Activated CD4-positive, alpha-beta T cell treated with anti-CD3 and anti-CD28 coated beads, Interleukin-2, amount 10 ng/mL, durations not matched to agents 24 days and 14 days (primary cell): ENCODE measurements around the gene GPR183. TPM values are rescaled to one million over a fixed set of nuclear protein-coding genes. Genes with fewer than 3 reads are reported as not detected.

Experiments
- DNase-seq: peaks from one replicate; pipeline ENCODE4 v3.0.0; 2022
- H3K27ac Mint-ChIP-seq: one replicate; pipeline ENCODE4 v1.8.0; 2022; ENCODE audit warnings: mild to moderate bottlenecking, mixed read lengths
- H3K27me3 Mint-ChIP-seq: one replicate; pipeline ENCODE4 v1.8.0; 2022; ENCODE audit warnings: mixed read lengths
- H3K36me3 Mint-ChIP-seq: one replicate; pipeline ENCODE4 v1.8.0; 2022; ENCODE audit warnings: low read depth, mild to moderate bottlenecking, mixed read lengths
- H3K4me1 Mint-ChIP-seq: one replicate; pipeline ENCODE4 v1.8.0; 2021; ENCODE audit warnings: mixed read lengths
- H3K4me3 Mint-ChIP-seq: one replicate; pipeline ENCODE4 v1.8.0; 2022; ENCODE audit warnings: mild to moderate bottlenecking, moderate library complexity, mixed read lengths
- H3K9me3 Mint-ChIP-seq: one replicate; pipeline ENCODE4 v1.8.0; 2021; ENCODE audit warnings: mixed read lengths
- intact Hi-C: fragments of 100-400 bp; cut with micrococcal nuclease; formaldehyde crosslinking; loops from one replicate; pipeline ENCODE4 v1.15.1; 2023
- total RNA-seq: library from RNA; stranded (reverse); gene quantifications from 2 replicates; pipeline ENCODE4 v1.2.3, GENCODE V29; 2022

Gene GPR183
- total RNA-seq, 1 donor from 2014 or later = 36.8 TPM

DNA sequence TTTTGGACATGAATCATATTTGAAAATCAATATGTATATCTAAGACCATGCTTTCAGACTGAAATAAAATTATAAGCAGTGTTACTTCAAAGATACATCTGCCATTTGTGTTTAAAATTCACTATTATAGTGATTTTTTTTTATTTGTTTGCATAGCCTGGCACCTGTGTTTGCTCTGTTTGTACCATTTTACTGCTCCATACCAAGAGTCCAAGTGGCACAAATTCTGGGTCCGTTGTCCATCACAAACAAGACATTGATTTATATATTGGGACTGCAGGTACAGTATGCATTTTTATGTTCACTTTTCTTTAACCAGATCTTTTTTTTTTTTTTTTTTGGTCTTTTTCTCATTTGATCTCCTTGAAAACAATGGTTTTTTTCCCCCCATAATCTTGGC, 6.7 kb upstream of the GPR183 start:
- peak overlapping the region; percentile 94 for H3K27ac Mint-ChIP-seq
- peaks cover 36% of the 10 kb centered on the region for H3K36me3 Mint-ChIP-seq
- intact Hi-C loops = loop anchor here (1.0 to 5.0 kb wide), 7 partner anchors 8 to 742 kb away; no protein-coding TSS in a partner anchor
- H3K4me1 Mint-ChIP-seq = peaks cover 66% of the 10 kb centered on the region
- H3K4me3 Mint-ChIP-seq = peak overlapping the region; percentile 76
- no peak for DNase-seq
- H3K9me3 Mint-ChIP-seq = peaks cover 11% of the 10 kb centered on the region
- no peaks in the 10 kb centered on the region for H3K27me3 Mint-ChIP-seq

DNA sequence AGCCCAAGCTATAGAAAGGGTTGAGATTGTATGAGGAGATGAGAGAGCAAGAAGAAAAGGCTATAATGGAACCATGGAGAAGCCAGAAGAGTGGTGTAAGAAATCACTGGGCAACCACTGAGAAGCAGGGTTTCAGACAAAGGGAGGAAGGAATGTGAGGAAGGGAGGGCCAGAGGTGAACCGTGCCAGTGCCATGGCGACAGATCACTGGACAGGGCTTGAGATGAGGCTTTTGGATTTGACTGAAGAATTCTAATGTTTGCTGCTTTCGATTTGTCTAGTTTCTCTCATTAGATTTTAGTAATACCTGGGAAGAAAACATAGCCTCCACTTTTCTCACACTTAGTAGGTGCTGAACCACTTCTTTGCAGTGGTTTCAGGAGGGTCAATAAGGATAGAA, 6.3 kb upstream of the GPR183 start:
- intact Hi-C loops = loop anchor here (5.0 kb wide), 1 partner anchor 741 kb away; no protein-coding TSS in a partner anchor

DNA sequence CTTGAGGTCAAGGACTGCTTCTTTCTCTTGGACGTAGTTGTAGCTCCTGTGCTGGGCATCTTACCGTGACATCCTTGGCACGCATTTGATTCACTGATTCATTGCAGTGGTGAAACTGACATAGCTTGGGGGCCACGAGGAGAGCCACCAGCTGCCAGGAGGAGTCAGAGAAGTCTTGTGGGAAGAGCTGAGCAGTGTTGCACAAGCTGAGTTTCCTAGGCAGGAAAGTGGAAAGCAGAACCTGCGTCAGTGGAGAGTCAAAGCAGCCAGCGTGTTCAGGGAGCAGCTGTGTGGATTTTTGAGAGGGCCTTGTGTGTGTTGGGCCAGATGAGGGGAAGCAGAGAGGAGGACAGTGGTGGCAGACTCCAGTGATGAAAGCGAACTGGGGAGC, 5.3 kb upstream of the GPR183 start:
- intact Hi-C loops = loop anchor here (5.0 kb wide), 1 partner anchor 740 kb away; no protein-coding TSS in a partner anchor
- peaks cover 38% of the 10 kb centered on the region for H3K36me3 Mint-ChIP-seq
- H3K4me3 Mint-ChIP-seq = peak overlapping the region; percentile 62

More for the DNA sequence above, 6.3 kb upstream of the GPR183 start:
- Mint-ChIP-seq H3K27ac (peak overlapping the region; percentile 85), H3K4me1 (peaks cover 67% of the 10 kb centered on the region), H3K27me3 (no peaks in the 10 kb centered on the region), H3K4me3 (peak overlapping the region; percentile 48), H3K9me3 (peaks cover 11% of the 10 kb centered on the region), H3K36me3 (peaks cover 35% of the 10 kb centered on the region)
- peak; percentile 61 for DNase-seq

DNA sequence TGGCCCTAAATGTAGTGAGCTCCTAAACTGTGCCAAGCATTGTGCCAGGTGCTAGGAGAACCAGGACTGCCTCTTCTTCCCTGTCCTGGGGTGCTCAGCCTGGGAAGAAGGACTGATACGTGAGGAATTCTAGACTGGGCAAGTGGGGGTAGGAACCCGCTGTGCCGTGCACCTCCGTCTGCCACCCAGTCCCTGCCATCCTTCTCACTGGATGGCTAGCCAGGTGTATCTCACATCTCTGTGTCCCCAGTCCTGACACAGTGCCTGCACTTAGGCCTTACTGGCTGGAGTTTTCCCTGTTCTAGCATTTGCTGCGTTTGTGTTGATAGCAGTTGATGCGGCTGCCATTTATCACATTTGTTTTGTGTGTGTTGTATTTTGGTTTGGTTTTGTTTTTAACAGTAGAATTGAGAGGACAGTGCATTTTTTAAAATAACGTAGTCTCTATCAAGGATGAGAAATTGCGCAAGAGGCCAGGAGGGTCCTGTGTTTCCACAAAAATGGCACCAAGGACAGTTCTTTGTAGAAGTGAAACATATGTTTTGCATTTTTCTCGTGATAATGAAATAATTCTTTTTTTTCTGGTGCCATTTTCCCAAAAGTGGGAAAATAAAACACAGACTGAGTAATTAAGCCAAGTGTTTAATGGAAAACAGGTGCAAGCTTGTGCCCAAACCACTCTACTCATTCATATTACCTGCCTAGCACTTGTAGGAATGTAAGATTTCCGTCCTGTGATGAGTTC, 4.7 kb upstream of the GPR183 start:
- peak; percentile 57 for DNase-seq
- intact Hi-C loops = loop anchor here (5.0 kb wide), 1 partner anchor 740 kb away; no protein-coding TSS in a partner anchor
- H3K27ac Mint-ChIP-seq = peak overlapping the region; percentile 94
- no peak overlapping the region for H3K4me3 Mint-ChIP-seq
- H3K4me1 Mint-ChIP-seq = peaks cover 75% of the 10 kb centered on the region
- peaks cover 11% of the 10 kb centered on the region for H3K9me3 Mint-ChIP-seq
- H3K27me3 Mint-ChIP-seq = no peaks in the 10 kb centered on the region
- H3K36me3 Mint-ChIP-seq = peaks cover 33% of the 10 kb centered on the region

More for the DNA sequence above, 5.3 kb upstream of the GPR183 start:
- Mint-ChIP-seq H3K27me3 (no peaks in the 10 kb centered on the region), H3K4me1 (peaks cover 76% of the 10 kb centered on the region), H3K27ac (peak overlapping the region; percentile 90), H3K9me3 (peaks cover 11% of the 10 kb centered on the region)
- DNase-seq = peak; percentile 57

DNA sequence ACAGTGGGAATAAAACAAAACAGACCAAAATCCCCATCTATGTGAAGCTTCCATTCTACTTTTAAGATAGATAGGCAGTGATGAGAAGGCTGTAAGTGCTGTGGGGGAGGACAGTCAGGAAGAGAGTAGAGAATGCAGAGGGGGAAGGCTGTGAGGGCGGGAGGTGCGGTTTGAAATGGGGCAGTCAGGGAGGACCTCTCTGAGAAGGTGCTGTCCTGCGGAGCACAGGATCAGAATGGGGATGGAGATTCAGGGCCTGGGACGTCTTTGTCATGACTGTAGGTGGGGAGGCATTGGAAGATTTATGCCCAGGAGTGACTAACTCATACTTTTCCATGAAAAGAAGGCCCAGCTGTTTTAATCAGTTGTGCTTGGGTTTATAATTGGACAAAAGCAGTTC, 3.9 kb upstream of the GPR183 start:
- DNase-seq = peak; percentile 66
- H3K36me3 Mint-ChIP-seq = peaks cover 29% of the 10 kb centered on the region
- peak overlapping the region; percentile 52 for H3K4me3 Mint-ChIP-seq
- peaks cover 72% of the 10 kb centered on the region for H3K4me1 Mint-ChIP-seq
- intact Hi-C loops = loop anchor here (5.0 kb wide), 1 partner anchor 739 kb away; no protein-coding TSS in a partner anchor
- peak overlapping the region; percentile 94 for H3K27ac Mint-ChIP-seq
- no peaks in the 10 kb centered on the region for H3K27me3 Mint-ChIP-seq
- peaks cover 4% of the 10 kb centered on the region for H3K9me3 Mint-ChIP-seq

DNA sequence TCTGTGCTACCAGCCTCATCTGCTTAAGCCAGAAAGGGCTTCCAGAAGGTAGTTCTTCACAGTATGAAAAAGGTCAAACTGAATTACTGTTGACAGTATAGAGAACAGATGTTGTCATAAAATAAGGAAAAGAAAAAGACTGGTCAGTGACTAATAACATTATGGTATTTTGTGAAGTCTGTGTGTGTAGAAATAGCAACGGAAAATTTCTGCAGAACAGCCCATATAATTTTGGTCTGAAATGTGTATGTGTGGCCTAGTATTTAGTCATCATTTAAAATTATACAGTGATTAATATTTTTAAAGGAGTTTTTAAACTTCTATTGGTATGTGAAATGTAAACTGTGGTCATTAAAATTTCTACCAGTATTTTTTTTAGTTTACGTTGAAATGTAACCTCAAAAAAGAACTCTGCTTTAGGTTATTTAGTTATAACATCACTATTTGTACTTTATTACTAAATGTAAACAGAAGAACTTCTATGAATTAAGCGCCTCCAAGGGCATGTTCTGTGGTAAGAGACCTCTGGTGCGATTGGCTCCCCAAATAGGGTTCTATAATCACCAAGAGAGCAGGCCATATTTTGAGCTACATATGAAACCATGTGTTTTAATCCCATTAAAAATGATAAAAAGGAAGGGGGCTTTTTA, 3.3 kb upstream of the GPR183 start:
- Mint-ChIP-seq H3K4me1 (peaks cover 72% of the 10 kb centered on the region), H3K36me3 (peaks cover 31% of the 10 kb centered on the region), H3K27me3 (no peaks in the 10 kb centered on the region), H3K4me3 (peak overlapping the region; percentile 52), H3K27ac (peak overlapping the region; percentile 94), H3K9me3 (peaks cover 3% of the 10 kb centered on the region)
- intact Hi-C loops = loop anchor here (5.0 kb wide), 1 partner anchor 738 kb away; no protein-coding TSS in a partner anchor
- DNase-seq = no peak

DNA sequence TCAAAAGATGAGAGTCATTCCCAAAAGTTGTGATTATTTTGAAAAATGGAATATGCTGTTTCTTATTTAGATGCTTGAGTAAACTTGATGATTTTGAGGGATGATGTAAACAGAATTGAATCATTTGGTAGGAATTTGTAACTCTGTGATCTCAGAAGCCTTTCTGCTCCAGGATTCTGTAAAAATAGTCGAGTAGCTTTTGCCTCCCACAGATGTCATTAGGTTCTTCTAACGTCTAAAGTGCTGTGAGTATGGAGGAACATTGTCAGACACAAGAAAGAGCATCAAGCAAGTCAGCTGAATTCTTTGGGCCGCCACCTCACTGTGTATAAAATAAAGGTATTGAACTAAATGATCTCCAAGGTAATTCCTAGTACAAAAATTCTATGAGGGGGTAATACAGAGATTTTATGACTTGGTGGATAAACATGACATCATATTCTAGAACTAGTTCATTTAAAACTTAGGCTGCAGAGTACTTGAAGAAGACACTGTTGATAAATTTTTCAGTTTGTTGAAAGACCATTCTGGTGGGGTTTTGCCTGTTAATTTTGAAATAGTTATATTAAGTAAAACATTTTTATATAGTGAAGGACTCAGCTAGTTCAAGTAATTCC, 1.4 kb upstream of the GPR183 start:
- Mint-ChIP-seq H3K4me1 (peaks cover 70% of the 10 kb centered on the region), H3K36me3 (peaks cover 43% of the 10 kb centered on the region), H3K4me3 (peak overlapping the region; percentile 84), H3K27ac (peak overlapping the region; percentile 88), H3K27me3 (no peaks in the 10 kb centered on the region), H3K9me3 (peaks cover 3% of the 10 kb centered on the region)
- no peak for DNase-seq
- intact Hi-C loops = loop anchor here (1.0 kb wide), 1 partner anchor 14 kb away; no protein-coding TSS in a partner anchor

DNA sequence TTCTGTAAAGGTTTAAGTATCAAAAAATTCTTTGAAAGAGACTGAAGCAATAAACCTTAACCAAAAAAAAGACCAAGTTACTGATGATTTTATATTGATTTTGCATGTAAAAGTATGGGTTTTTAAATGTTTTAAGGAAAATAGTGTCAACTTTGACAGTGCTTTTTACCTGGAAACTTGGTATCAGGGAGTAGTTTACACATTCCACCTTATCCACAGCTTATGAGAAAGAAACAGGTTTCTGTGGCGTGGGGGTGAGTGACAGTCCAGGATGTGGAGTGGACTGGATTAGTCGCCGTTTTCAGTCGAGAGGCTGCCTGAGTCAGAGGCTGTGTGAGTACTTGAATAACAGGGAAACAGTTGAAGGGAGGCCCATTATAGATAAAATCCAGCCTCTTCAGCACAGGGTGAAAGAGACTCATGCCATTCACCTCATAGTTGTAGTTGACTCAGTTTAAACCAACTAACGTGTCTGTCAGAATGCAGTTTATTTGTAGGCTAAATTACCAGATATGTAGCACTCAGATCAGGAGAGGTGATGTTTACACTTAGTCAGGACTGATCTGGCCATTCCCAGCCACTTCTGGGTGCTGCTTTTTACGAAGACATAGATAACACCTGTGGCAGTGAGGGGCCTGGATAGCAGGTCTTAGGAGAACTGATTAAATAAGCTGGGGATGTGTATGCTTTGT, 595 bp upstream of the GPR183 start:
- intact Hi-C loops = loop anchor here (1.0 to 2.0 kb wide), 6 partner anchors 8 to 127 kb away; no protein-coding TSS in a partner anchor
- H3K36me3 Mint-ChIP-seq = peaks cover 45% of the 10 kb centered on the region
- H3K4me1 Mint-ChIP-seq = peaks cover 73% of the 10 kb centered on the region

DNA sequence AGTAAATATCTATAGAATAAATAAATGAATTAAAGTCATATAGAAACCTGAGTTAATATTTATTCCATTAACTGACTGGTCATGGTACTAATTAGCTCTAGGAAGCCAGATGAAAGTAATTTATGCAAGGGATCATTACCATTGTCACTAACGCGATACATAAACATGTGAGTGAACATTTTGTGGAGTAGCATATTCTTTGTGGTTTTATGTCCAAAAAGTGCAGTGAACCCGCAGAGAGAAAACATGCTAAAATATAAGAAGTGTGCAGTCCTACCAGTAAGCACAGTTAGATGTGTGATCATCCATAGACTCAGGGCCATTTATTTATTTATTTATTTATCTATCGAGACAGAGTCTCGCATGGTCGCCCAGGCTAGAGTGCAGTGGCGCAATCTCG, 1.6 kb downstream of the GPR183 start:
- no peaks in the 10 kb centered on the region for H3K27me3 Mint-ChIP-seq
- H3K4me3 Mint-ChIP-seq = peak overlapping the region; percentile 84
- peak overlapping the region; percentile 85 for H3K27ac Mint-ChIP-seq
- intact Hi-C loops = no loop called here
- peaks cover 43% of the 10 kb centered on the region for H3K36me3 Mint-ChIP-seq
- DNase-seq = no peak
- H3K9me3 Mint-ChIP-seq = no peaks in the 10 kb centered on the region
- H3K4me1 Mint-ChIP-seq = peaks cover 68% of the 10 kb centered on the region

More for the DNA sequence above, 595 bp upstream of the GPR183 start:
- peak; percentile 87 for DNase-seq
- Mint-ChIP-seq H3K27ac (peak overlapping the region; percentile 88), H3K9me3 (peaks cover 3% of the 10 kb centered on the region), H3K27me3 (no peaks in the 10 kb centered on the region), H3K4me3 (peak overlapping the region; percentile 84)

DNA sequence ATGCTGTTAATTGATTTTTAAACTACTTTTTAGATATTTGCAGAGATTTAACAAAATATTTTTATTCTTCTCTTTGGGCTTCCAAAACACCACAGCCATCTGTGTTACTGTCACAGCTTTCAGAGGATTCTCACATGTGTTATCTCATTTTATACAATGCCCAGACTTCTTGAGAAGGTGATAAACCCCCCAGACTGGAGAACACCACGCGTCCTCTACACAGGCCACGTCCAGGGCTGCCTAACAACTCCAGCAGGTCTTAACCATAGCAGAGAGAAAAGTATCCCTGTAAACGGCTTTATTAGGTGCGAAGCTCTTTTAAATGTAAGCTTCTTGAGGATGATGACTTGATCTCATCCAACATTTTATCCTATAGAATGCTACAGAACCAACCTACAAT, 2.0 kb downstream of the GPR183 start:
- H3K27ac Mint-ChIP-seq = peak overlapping the region; percentile 76
- intact Hi-C loops = no loop called here
- H3K36me3 Mint-ChIP-seq = peaks cover 45% of the 10 kb centered on the region
- no peaks in the 10 kb centered on the region for H3K9me3 Mint-ChIP-seq
- peak overlapping the region; percentile 84 for H3K4me3 Mint-ChIP-seq
- H3K27me3 Mint-ChIP-seq = no peaks in the 10 kb centered on the region
- H3K4me1 Mint-ChIP-seq = peaks cover 69% of the 10 kb centered on the region
- peak; percentile 65 for DNase-seq

DNA sequence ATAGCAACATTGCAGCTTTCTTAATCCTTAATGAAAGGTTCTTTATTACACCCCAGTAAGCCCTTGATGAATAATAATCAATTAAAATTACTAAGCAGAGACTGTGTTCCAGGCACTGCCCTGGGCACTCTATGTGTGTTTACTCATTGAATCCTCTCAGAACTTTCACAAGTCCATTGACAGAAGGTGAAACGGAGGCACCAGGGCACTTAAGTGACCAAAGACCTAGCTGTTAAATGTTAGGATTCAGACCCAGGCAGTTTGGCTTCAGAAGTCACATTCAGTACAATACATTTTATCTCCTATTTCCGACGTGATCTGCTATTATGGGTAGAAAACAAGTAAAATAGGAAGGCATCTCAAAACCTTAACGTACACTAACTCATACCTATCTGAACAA, 2.7 kb downstream of the GPR183 start:
- DNase-seq = peak; percentile 68
- Mint-ChIP-seq H3K27me3 (no peaks in the 10 kb centered on the region), H3K27ac (peak overlapping the region; percentile 87), H3K4me3 (peak overlapping the region; percentile 84), H3K36me3 (peaks cover 43% of the 10 kb centered on the region), H3K9me3 (no peaks in the 10 kb centered on the region), H3K4me1 (peaks cover 67% of the 10 kb centered on the region)
- intact Hi-C loops = loop anchor here (1.0 kb wide), 1 partner anchor 8 kb away; no protein-coding TSS in a partner anchor

DNA sequence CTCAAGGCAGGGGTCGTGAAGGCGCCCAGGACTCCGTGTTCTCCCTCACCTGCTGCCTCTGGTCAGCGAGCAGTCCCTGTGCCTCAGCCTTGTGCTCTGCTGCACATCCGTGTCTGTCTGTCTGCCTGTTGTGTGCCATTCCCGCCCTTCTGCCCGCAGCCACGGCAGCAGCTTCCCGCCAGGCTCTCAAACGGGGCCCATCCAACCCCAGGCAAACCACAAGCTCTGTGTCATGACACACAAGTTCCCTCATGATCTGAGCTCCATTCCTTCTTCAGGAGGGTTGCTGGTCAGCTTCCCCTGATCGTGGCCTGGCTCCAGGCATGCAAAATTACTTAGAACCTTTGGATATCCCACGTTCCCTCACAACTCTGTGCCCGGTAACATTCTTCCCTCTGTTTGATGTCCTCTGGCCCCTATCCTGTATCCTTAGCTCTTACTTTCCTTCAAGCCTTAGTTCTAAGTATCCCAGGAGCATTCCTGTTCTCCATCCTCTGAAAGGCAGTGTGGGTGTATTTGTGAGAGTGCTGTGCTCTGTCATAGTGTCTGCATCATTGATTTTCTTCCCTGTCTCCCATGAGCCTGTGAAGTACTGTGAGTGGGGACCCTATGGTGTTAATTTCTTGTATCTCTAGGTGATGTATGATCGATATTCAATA, 3.2 kb downstream of the GPR183 start:
- Mint-ChIP-seq H3K36me3 (peaks cover 44% of the 10 kb centered on the region), H3K27ac (peak overlapping the region; percentile 87), H3K4me3 (peak overlapping the region; percentile 84), H3K9me3 (no peaks in the 10 kb centered on the region), H3K27me3 (no peaks in the 10 kb centered on the region), H3K4me1 (peaks cover 69% of the 10 kb centered on the region)
- intact Hi-C loops = loop anchor here (1.0 kb wide), 1 partner anchor 8 kb away; no protein-coding TSS in a partner anchor
- peak; percentile 86 for DNase-seq
